Activated CD8-positive, alpha-beta memory T cell treated with anti-CD3 and anti-CD28 coated beads for 1 hour (primary cell): ENCODE results near the gene RASSF1.
A peak's percentile ranks its signal among the peaks of the same experiment; 100 is the strongest.

Experiments used
- DNase-seq, 2 donors: peaks; one replicate each; pipeline ENCODE4 v3.0.0-alpha.2; 2020; ENCODE audit warnings: low read depth in 1 of 2; ENCODE audit errors: extremely low read depth in 1 of 2

Gene RASSF1

GRCh38 chr3:50345586-50346234 lies 5.1 kb upstream of the RASSF1 start, which contains the start of gene ZMYND10:
Gene ZMYND10, minus strand, starts transcription at chr3:50345732. Its CDS starts 153 bp downstream, at chr3:50345579.
- peak; percentile 38 to 66 for DNase-seq

- DNase-seq, result no peak
Measured at GRCh38 chr3:50345008-50345407, 4.4 kb upstream of the RASSF1 start.

GRCh38 chr3:50342813-50343633 lies 2.4 kb upstream of the RASSF1 start:
- DNase-seq, result no peak

- DNase-seq, result no peak
Measured at GRCh38 chr3:50341996-50342650, 1.5 kb upstream of the RASSF1 start.

GRCh38 chr3:50341537-50341936 lies 901 bp upstream of the RASSF1 start:
- no peak for DNase-seq

GRCh38 chr3:50340147-50340447 lies 539 bp downstream of the RASSF1 start:
- no peak for DNase-seq

GRCh38 chr3:50339485-50340146 lies 1.0 kb downstream of the RASSF1 start:
- no peak for DNase-seq

- no peak for DNase-seq
Measured at GRCh38 chr3:50338965-50339364, 1.7 kb downstream of the RASSF1 start.

- peak; percentile 84 to 88 for DNase-seq
Measured at GRCh38 chr3:50337175-50337861, 3.3 kb downstream of the RASSF1 start.

GRCh38 chr3:50336452-50337174 lies 4.0 kb downstream of the RASSF1 start:
- DNase-seq, result no peak

- no peak for DNase-seq
Measured at GRCh38 chr3:50334339-50335075, 6.1 kb downstream of the RASSF1 start.

GRCh38 chr3:50333744-50334328 lies 6.8 kb downstream of the RASSF1 start:
- DNase-seq, result no peak

GRCh38 chr3:50331364-50331907 lies 9.2 kb downstream of the RASSF1 start:
- no peak for DNase-seq

GRCh38 chr3:50330330-50330729 lies 10.3 kb downstream of the RASSF1 start:
- DNase-seq, result no peak

GRCh38 chr3:50327943-50328691 lies 12.5 kb downstream of the RASSF1 start, which contains the start of gene TUSC2:
Gene TUSC2, minus strand, starts transcription at chr3:50328223. Its CDS starts 124 bp downstream, at chr3:50328099.
- DNase-seq, result peak; percentile 86 to 91

- no peak for DNase-seq
Measured at GRCh38 chr3:50327129-50327528, 13.5 kb downstream of the RASSF1 start.

- DNase-seq, result no peak
Measured at GRCh38 chr3:50326182-50326541, 14.5 kb downstream of the RASSF1 start.
